ENCODE data around the gene MIDN.

MIDN gene

DNA sequence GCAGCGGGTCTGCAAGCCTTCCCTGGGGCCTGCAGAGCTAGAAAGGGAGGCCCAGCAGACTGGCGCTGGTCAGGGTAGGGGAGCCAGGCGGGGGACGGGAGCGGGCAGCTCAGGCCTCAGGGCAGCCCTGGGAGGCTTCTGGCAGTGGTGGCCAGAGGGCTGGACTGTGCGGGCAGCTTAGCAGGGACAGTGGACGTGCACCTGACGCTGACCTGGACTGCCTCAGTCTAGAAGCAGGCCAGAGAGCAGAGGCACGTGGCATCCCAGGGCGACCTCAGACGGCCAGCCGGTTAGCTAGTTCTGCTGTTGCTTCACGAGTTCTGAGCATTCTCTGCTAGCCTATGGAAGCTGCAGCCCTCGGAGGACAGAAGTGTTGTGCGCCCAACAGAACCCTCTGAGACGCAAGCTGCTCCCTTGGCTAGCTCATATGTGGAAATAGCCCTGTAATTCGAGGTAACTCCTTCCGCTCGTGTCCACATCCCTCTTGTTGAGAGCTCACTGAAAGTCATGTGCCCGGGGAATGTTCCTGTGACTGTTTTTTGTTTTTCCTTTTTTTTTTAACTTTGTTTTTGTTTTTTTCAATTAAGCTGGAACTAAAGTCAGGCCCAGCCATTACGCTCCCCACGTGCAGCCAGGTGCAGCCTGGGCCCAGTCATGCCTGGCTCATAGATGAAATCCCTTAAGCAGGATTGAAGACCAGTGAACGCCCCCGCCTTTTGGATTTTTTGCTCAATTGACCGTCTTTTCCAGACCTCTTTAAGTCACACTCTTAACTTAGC is 25.1 kb downstream of the MIDN start (continued):
- TF ChIP-seq HOXA7 (CRISPR knock-in tag; IDR thresholded peaks at IDR 0.05; ENCODE audit: borderline replicate concordance) (no peak), ZIC2 (tag by site-specific recombination; IDR thresholded peaks at IDR 0.05) (0 out of 2 replicates have a peak, but pooled peaks have one; percentile 15), ZNF785 (tag by site-specific recombination; IDR thresholded peaks at IDR 0.05) (no peak), ZNF624 (tag by site-specific recombination; IDR thresholded peaks at IDR 0.05) (no peak), OVOL3 (tag by site-specific recombination; IDR thresholded peaks at IDR 0.05) (no peak), ZNF843 (tag by site-specific recombination; IDR thresholded peaks at IDR 0.05) (no peak), PRDM1 (tag by site-specific recombination; IDR thresholded peaks at IDR 0.05) (0 out of 2 replicates have a peak, but pooled peaks have one; percentile 34), ZNF366 (tag by site-specific recombination; conservative IDR thresholded peaks at IDR 0.05) (no peak), ZNF792 (tag by site-specific recombination; IDR thresholded peaks at IDR 0.05) (no peak), ZNF510 (tag by site-specific recombination; IDR thresholded peaks at IDR 0.05; ENCODE audit: insufficient replicate concordance) (no peak), GLI2 (tag by site-specific recombination; IDR thresholded peaks at IDR 0.05; ENCODE audit: borderline replicate concordance, low read depth) (no peak)

DNA sequence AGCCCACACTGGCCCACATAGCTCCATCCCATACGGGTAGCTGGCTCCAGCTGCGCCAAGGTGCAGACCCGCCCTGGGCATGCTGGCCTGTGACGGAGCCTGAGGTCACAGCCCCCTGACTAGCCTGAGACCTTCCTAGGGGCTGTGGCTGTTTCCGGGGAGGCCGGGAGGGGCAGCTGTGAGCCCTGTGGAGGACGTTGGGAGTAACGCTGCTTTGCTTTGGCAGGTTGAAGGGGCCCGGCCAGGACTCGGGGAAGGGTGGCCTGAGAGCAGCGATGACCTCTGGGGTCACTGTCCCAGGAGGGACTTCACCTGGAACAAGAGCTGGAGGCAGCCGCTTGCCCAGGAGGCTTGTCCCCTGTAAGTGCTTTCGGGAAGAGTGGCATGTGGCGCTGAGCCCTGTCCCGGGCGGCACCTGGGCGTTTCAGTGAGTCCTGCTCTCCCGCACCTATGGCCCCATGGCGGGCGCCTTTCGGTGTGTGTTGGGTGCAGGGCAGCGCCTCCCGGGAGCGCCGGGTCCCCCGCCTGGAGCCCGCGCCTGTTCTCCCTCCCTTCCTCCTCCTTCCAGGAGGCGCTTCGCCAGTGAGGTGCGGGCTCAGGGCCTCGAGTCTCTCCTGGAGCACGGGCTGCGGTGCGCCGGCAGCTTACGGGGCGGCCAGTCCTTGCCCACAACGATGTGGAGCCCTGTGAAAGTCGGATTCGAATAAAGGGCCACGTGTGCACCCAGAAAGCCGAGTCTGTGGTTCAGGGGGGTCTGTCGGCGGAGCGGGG is 25.9 kb downstream of the MIDN start:
- Histone ChIP-seq H3K4me3 (ENCODE audit: low read depth, low read length) (peak overlapping the region; percentile 44), H3K27ac (ENCODE audit: extremely low read depth, low read depth, low read length) (peak overlapping the region; percentile 98), H3K36me3 (ENCODE audit: control insufficient read depth in 2 of 2, insufficient read depth in 1 of 2, low read length in 2 of 2) (peaks cover 4 to 79% of the 10 kb centered on the region in 2 experiments; a peak in 2 of 3 replicates), H3K9me3 (ENCODE audit: control insufficient read depth, insufficient read depth, low read depth, low read length) (no peaks in the 10 kb centered on the region), H3K4me1 (ENCODE audit: control insufficient read depth, insufficient read depth, low read length) (peaks cover 16% of the 10 kb centered on the region)
- ChIA-PET CTCF (interaction anchor here (0.6 to 2.8 kb wide), 3 partner anchors 30 to 550 kb away, joined by 3 to 23 read pairs (median 4); no protein-coding TSS in a partner anchor), POLR2A (interaction anchor here (0.7 to 3.4 kb wide), 6 partner anchors 9 to 81 kb away, joined by 3 to 28 read pairs (median 9); a partner anchor contains a TSS)
- TF ChIP-seq BCL11B (tag by site-specific recombination; IDR thresholded peaks at IDR 0.05; ENCODE audit: low read depth) (peak; percentile 87), GLI4 (tag by site-specific recombination; IDR thresholded peaks at IDR 0.05) (no peak), ZNF175 (tag by site-specific recombination; IDR thresholded peaks at IDR 0.05) (no peak), KLF7 (tag by site-specific recombination; IDR thresholded peaks at IDR 0.05; ENCODE audit: borderline replicate concordance) (no peak), ZBTB8A (tag by site-specific recombination; IDR thresholded peaks at IDR 0.05) (peak; percentile 54), ZNF510 (tag by site-specific recombination; IDR thresholded peaks at IDR 0.05; ENCODE audit: insufficient replicate concordance) (no peak), HOXC10 (CRISPR knock-in tag; IDR thresholded peaks at IDR 0.05) (no peak), ZSCAN23 (tag by site-specific recombination; IDR thresholded peaks at IDR 0.05) (no peak)
- TF ChIP-seq, protein P1, sequence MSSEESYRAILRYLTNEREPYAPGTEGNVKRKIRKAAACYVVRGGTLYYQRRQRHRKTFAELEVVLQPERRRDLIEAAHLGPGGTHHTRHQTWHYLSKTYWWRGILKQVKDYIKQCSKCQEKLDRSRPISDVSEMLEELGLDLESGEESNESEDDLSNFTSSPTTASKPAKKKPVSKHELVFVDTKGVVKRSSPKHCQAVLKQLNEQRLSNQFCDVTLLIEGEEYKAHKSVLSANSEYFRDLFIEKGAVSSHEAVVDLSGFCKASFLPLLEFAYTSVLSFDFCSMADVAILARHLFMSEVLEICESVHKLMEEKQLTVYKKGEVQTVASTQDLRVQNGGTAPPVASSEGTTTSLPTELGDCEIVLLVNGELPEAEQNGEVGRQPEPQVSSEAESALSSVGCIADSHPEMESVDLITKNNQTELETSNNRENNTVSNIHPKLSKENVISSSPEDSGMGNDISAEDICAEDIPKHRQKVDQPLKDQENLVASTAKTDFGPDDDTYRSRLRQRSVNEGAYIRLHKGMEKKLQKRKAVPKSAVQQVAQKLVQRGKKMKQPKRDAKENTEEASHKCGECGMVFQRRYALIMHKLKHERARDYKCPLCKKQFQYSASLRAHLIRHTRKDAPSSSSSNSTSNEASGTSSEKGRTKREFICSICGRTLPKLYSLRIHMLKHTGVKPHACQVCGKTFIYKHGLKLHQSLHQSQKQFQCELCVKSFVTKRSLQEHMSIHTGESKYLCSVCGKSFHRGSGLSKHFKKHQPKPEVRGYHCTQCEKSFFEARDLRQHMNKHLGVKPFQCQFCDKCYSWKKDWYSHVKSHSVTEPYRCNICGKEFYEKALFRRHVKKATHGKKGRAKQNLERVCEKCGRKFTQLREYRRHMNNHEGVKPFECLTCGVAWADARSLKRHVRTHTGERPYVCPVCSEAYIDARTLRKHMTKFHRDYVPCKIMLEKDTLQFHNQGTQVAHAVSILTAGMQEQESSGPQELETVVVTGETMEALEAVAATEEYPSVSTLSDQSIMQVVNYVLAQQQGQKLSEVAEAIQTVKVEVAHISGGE (tag by site-specific recombination; conservative IDR thresholded peaks at IDR 0.05; ENCODE audit: low read depth) = no peak
- TF ChIP-seq, protein P2, sequence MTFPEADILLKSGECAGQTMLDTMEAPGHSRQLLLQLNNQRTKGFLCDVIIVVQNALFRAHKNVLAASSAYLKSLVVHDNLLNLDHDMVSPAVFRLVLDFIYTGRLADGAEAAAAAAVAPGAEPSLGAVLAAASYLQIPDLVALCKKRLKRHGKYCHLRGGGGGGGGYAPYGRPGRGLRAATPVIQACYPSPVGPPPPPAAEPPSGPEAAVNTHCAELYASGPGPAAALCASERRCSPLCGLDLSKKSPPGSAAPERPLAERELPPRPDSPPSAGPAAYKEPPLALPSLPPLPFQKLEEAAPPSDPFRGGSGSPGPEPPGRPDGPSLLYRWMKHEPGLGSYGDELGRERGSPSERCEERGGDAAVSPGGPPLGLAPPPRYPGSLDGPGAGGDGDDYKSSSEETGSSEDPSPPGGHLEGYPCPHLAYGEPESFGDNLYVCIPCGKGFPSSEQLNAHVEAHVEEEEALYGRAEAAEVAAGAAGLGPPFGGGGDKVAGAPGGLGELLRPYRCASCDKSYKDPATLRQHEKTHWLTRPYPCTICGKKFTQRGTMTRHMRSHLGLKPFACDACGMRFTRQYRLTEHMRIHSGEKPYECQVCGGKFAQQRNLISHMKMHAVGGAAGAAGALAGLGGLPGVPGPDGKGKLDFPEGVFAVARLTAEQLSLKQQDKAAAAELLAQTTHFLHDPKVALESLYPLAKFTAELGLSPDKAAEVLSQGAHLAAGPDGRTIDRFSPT (tag by site-specific recombination; IDR thresholded peaks at IDR 0.05) = peak; percentile 59
- TF ChIP-seq, protein P3, sequence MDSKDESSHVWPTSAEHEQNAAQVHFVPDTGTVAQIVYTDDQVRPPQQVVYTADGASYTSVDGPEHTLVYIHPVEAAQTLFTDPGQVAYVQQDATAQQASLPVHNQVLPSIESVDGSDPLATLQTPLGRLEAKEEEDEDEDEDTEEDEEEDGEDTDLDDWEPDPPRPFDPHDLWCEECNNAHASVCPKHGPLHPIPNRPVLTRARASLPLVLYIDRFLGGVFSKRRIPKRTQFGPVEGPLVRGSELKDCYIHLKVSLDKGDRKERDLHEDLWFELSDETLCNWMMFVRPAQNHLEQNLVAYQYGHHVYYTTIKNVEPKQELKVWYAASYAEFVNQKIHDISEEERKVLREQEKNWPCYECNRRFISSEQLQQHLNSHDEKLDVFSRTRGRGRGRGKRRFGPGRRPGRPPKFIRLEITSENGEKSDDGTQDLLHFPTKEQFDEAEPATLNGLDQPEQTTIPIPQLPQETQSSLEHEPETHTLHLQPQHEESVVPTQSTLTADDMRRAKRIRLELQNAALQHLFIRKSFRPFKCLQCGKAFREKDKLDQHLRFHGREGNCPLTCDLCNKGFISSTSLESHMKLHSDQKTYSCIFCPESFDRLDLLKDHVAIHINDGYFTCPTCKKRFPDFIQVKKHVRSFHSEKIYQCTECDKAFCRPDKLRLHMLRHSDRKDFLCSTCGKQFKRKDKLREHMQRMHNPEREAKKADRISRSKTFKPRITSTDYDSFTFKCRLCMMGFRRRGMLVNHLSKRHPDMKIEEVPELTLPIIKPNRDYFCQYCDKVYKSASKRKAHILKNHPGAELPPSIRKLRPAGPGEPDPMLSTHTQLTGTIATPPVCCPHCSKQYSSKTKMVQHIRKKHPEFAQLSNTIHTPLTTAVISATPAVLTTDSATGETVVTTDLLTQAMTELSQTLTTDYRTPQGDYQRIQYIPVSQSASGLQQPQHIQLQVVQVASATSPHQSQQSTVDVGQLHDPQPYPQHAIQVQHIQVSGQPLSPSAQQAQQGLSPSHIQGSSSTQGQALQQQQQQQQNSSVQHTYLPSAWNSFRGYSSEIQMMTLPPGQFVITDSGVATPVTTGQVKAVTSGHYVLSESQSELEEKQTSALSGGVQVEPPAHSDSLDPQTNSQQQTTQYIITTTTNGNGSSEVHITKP (tag by site-specific recombination; IDR thresholded peaks at IDR 0.05) = no peak
- TF ChIP-seq, protein P4, sequence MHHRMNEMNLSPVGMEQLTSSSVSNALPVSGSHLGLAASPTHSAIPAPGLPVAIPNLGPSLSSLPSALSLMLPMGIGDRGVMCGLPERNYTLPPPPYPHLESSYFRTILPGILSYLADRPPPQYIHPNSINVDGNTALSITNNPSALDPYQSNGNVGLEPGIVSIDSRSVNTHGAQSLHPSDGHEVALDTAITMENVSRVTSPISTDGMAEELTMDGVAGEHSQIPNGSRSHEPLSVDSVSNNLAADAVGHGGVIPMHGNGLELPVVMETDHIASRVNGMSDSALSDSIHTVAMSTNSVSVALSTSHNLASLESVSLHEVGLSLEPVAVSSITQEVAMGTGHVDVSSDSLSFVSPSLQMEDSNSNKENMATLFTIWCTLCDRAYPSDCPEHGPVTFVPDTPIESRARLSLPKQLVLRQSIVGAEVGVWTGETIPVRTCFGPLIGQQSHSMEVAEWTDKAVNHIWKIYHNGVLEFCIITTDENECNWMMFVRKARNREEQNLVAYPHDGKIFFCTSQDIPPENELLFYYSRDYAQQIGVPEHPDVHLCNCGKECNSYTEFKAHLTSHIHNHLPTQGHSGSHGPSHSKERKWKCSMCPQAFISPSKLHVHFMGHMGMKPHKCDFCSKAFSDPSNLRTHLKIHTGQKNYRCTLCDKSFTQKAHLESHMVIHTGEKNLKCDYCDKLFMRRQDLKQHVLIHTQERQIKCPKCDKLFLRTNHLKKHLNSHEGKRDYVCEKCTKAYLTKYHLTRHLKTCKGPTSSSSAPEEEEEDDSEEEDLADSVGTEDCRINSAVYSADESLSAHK (tag by site-specific recombination; IDR thresholded peaks at IDR 0.05) = peak; percentile 8; the same call in 1 of the 2 replicates
